ENCODE measurements around the gene TREM2.
"Not testable (repeated sequence)": the region's sequence is repeated elsewhere in the genome, so short reads cannot be mapped to it uniquely, and the experiment has no call there.

Gene TREM2

DNA sequence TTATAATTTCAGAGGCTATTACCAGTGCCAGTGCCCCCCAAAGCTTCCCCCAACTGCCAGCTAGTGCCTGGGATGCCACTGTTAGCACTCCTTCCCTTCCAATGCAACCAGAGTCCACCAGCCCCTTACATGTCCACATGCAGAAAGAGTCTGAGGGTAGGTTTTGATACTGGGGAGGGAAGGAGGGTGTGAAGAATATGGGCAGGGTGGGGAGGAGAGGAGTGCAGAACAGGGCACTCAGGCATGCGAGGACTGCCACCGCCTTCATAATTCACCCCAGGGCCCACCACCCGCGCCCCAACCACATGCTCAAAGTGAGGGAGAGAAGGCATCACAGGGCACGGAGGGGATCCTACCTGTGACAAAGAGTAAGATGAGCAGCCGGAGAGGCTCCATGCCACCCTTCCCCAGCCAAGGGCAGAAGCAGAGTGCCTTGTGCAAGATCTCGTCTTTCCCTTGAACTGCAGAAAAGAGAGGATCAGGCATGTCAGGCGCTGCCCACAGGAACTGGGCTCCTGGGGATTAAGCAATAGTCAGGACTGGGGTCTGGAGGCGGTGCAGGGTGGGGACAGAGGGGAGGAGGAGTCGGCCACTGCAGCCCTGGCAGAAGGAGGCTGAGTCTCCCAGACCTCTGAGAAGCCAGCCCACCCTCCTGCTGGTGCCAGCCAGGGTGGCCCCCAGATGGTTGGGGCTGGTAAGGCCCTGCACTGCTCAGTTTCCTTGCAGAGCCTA is at the start of gene TREM2:
Gene TREM2, minus strand, starts transcription at position 430 of the 732 bp plus-strand sequence. Its CDS starts 34 bp downstream, at position 396.
- DNase-seq = no peak

DNA sequence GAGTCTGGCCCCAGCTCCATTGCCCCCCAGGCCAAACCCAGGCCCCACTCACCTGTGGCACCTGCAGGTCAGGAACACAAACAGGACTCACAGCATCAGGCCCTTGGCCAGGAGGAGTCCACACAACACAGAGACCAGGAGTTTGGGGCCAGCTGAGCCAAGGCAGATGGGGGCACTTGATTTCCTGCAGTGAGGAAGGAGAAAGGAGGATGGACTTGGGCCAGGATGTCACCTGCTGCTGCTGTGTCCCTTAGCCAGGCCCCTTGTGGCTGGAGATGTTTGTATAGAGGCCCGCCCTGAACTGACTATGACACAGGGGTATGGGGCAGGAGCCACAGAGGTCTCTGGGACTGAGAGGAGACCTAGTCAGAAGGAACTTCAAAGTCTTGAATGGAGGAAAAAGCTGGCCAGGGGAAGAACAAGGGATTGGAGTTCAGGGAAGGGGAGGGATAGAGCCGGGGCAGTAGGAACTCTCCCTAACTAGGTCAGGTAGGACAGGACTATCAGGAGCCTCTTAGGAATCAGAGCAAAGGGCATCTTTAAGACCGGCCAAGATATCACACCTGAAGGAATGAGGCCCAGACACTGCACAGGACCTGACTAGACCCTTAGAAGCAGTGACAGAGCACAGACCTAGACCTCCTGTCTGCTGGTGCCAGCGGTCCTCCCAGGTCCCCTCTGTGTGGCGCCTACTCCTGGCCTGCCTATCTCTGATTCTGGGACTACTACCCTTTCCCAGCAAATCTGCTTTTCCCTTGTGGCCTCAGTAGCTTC is 46.8 kb upstream of the TREM2 start:
- DNase-seq = no peak

DNA sequence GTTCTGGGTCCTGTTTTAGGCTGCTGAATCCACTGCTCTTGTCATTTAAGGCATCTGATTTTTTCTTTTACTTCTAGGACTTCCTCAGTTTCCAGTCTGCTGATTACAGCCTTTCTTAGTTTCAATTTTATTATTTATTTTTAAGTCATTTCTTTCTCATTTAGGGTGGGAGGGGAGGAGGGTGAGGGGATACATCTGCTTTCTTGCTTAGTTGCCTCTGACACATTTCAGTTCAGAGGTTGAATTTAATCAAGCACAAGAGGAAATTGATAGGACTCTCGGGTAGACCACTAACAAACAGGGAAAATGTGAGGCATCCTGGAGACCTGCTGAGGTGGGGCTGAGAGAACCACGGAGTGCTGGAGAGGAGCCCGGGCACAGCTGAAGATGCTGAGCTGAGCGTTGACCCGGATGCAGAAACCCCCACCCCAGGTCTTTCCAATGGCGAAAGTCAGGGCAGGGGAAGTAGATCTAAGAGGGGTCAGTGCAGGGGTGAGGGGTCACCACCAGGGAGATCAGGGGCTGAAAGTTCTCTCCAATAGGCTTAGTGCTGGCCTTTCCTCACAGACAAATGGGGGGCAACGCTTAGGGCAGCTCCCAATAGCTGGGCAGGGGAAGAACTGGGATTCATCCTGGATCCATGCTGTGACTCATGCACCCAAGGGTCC is 45.7 kb upstream of the TREM2 start:
- DNase-seq = no peak

DNA sequence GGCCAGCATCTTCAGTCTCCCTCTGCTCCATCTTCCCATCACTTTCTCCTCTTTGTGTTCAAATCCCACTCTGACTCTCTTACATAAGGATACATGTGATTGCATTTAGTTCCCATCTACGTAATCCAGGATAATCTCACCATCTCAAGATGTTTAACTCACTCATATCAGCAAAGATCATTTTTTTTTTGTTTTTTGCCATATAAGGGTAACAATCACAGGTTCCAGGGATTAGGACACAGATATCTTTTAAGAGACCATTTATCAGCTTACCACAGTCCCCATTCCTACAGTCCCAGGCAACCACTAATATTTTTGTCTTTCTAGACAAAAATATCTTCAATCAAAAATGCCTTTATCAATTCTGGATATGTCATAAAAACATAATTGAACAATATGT is 41.2 kb upstream of the TREM2 start:
- no peak for DNase-seq

DNA sequence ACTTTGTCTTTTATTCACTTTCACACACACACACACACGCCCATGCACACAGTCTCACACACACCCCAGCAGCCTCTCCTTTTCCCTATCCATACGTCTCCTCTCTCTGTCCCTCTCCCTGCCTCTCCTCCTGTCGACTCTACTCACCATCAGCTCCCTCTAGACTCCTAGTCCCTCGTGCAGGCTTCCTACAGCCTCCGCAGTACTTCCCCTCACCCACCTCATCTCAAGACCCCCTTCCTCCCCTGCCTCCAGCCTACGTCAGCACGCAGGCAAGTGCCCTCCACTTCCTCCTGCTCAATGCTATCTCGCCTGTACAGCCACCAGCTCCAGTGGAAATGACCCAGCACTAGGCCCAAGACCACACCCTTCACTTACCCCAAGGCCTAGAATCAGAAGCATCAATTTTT is 38.9 kb upstream of the TREM2 start:
- DNase-seq = no peak

DNA sequence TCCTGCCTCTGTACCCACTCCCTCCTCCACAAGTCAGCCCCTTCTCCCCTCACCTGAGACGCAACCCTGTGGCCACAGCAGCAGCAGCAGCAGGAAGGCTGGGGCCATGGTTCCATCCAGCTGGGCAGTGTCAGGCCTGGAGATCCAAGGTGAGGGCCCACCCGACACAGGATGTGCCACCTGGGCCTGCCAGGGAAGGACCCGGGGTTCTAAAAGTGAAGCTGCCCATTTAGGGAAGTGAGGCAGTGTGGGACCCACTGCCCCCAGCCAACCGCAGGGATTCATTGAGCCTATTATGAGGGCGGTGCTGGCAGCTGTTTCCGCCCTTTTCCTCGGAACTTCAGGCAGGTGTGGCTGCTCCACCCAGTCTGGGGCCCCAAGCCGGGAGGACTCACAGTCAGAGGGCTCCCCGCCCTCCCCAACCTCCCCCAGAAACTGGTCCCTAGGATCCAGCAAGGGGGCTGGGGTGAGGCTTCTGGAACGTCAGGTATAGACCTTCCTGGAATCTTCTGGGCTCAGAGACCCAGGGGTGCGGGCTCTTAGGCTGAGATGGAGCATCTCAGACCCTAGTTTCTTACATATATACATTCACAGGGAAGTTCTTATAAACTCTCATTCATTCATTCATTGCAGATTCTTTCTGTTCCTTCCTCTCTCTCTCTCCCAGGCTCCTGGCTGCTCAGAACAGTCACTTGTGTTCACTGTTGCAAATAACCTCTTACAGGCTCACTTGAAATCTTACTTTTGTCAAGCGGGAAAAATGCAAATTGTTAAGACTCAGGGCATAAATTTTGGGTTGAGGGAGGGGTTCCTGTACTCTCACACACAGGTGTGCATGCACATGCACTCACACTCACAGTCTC is 38.2 kb upstream of the TREM2 start, which contains the start of gene TREML2:
Gene TREML2, minus strand, starts transcription at position 249 of the 863 bp plus-strand sequence. Its CDS starts 141 bp downstream, at position 108.
- peak; percentile 29 for DNase-seq

DNA sequence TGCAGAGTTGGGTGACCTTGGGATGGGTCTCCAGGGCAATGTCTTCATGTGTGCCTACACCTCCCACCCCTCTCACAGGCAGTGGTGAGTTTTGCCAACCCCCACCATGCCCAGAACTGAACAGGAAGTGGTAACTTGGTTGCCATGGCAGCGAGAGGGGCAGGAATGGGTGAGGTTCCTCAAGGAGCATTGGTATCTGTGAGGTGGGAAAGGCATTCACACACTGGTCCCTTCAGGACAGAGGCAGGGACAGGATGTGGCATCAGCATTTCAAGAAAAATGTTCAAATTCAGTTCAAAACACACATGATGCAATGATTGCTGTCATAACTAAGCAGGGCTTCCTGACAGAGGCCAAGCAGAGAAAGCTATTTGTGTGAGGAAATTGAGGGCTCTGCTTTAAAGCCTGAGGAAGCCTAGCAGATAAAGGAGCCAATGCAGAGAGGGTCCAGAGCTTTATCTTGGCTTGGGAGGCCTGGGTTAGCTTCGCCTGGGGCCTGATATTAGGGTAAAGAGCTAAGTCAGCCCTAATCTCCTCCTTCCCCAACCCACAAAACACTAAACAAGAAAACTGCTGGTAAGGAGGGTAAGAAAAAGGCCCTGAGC is 37.5 kb upstream of the TREM2 start:
- peak; percentile 57 for DNase-seq

DNA sequence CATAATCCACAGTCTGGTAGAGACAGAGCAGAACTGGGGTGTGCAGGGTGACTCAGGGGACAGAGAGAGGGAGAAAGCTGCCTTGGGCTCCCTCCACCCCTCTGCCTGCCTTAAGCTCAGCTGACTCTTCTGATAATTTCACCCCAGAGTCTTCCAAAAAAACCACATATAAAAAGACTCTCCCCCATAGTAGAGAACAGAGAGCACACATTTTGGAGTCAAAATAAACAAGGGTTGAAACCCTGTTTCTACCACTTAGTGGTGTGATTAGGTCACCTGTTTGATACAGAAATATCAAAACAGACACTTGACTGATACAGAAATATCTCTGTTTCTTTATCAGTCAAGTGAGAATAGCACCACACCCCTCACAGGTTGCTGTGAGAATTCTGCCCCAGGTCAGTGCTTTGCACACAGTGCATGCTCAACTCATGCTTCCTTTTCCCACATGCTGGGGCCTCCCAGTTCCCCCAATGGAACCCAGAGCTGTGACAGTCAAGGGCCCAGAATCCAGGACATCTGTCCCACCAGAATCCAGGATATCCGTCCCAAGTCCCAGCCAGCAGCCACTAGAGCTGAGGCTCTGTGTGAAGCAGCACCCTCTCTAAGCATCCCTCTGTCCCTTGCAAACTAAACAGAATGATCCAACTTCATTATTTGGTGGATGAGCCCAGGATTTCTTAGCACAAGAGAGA is 36.8 kb upstream of the TREM2 start:
- DNase-seq = no peak

DNA sequence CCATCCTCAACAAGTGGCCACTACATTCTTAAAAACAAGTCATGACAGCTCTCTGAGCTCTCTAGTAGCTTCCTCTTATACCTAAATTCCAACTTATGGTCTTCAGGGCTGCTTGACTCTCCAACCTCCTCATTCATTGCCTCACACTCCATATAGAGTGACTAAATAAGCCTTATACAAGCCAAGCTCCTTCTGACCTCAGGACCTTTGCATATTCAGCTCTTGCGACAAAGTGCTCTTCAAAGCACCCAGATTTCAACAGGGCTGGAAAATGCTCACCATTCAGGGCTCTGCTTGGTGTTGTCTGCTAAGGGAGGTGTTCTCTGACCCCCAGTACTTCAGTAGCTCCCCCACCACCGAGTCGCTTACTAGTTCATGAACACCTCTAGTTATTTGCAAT is 34.3 kb upstream of the TREM2 start:
- no peak for DNase-seq

DNA sequence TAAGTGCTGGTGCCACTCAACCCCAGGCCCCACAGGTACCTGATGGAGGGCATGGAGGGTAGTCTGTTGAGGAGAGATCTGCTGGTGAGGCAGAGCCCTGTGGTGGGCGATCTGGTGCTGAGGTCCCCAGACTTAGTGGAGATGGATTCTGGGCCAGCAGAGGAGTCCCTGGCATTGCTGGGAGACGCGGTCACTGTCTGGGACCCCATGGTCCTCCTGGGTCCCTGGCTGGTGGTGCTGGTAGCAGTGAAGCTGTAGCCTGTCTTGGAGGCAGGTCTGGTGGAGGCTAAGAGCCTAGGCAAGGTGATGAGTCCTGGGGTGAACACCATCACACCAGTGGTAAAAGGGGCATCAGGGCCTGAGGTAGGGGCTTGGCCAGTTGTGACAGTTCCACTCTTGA is 31.5 kb upstream of the TREM2 start:
- no peak for DNase-seq

DNA sequence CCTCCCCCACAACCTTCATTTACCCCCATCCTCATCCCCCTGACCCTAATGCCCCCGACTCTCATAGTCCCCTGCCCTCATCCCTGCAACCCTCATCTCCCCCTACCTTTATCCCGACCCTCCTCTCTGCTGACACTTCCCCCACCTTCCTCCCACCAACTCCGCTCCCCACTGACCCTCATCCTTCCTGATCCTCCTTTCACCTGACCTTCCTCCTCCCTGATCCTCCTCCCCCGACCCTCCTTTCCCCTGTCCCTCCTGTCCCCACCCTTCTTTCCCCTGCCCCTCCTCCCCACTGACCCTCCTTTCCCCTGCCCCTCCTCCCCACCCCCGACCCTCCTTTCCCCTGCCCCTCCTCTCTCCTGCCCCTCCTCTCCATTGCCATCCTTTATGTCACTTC is 31.0 kb upstream of the TREM2 start:
- DNase-seq = no peak

DNA sequence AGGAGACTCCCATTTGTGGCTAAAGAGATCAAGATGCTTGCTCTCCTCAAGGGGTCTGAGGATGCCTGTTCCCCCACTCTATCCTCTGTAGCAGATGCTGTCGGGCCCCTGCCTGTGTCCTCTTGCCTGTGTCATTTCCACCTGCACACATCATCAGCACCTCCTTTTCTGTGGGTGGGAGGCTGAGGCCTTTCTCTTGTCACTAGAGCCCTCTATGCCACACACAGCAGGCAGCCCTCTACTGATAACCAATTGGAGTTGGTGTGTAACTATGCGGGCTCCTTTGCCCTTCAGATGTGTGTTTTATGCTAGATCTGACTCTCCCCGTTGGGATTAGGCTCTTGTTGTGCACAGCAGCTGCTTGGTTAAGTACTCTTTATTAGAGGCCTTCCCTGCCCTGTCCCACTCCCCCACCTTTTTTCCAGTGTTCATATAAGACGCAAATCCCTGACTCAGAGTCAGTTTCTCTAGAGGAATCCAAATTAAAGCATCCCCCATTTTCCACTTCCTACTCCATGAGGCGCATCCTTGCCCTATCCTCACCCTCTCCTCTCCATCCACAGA is 30.3 kb upstream of the TREM2 start:
- no peak for DNase-seq

DNA sequence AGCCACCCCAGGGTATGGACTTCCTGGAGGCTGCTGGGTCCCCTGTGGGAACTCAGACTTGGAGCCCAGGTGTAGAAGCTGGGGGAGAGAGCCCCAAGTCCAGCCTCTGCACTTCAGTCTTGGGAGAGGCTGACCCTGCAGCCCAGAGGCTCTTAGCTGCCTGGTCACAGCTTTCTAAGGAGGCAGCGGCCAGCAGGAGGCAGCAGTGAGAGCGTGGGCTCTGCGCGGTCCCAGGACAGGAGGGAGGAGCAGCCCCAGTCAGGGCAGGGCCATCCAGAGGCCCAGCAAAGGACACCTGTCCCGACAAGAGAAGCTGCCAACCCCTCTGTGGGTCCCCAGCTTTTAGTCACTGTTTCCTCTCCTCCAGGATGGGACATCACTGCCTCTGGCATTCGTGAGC is 28.7 kb upstream of the TREM2 start:
- no peak for DNase-seq

DNA sequence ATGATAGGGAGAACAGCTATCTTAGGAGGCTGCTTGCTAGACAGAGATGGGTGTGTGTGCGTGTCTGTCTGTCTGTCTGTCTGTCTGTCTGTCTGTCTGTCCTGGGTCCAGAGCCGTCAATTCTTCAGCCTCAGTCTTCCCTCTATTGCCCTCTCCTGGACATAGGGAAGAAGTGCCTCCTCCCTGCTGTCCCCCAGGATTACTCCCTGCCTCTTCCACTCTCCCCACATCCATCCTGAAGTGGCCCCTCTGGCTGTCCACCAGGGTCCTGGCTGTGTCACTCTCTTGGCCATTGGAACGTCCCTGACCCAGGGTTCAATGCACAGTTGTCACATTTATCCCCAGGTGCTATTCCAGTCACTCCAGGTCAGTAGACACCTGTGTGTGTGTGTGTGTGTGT is 27.9 kb upstream of the TREM2 start:
- DNase-seq = no peak

DNA sequence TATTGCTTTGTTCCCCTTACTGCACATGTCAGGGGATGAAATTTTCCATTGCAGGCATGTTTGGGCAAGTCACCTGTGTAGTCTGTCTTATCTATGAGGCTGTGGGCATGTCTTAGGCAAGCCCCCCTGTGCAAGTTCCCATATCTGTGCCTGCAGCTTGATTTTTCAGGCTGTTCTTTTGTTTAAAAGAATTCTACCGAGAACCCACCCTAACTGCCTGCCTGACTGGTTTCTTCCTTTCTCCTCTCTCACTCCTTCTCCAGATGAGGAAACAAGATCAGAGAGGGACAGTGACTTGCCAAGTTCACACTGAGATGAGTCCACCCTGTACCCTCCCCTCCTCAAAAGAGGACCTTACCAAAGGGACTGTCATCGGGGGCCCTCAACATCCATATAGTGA is 27.1 kb upstream of the TREM2 start:
- DNase-seq = no peak

DNA sequence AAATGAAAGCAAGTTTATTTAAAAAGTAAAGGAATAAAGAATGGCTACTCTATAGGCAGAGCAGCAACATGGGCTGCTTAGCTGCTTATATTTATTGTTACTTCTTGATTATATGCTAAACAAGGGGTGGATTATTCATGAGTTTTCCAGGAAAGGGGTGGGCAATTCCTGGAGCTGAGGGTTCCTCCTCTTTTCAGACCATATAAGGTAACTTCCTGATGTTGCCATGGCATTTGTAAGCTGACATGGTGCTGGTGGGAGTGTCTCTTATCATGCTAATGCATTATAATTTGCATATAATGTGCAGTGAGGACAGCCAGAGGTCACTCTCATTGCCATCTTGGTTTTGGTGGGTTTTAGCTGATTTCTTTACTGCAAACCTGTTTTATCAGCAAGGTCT is 26.1 kb upstream of the TREM2 start:
- DNase-seq = not testable (repeated sequence)

DNA sequence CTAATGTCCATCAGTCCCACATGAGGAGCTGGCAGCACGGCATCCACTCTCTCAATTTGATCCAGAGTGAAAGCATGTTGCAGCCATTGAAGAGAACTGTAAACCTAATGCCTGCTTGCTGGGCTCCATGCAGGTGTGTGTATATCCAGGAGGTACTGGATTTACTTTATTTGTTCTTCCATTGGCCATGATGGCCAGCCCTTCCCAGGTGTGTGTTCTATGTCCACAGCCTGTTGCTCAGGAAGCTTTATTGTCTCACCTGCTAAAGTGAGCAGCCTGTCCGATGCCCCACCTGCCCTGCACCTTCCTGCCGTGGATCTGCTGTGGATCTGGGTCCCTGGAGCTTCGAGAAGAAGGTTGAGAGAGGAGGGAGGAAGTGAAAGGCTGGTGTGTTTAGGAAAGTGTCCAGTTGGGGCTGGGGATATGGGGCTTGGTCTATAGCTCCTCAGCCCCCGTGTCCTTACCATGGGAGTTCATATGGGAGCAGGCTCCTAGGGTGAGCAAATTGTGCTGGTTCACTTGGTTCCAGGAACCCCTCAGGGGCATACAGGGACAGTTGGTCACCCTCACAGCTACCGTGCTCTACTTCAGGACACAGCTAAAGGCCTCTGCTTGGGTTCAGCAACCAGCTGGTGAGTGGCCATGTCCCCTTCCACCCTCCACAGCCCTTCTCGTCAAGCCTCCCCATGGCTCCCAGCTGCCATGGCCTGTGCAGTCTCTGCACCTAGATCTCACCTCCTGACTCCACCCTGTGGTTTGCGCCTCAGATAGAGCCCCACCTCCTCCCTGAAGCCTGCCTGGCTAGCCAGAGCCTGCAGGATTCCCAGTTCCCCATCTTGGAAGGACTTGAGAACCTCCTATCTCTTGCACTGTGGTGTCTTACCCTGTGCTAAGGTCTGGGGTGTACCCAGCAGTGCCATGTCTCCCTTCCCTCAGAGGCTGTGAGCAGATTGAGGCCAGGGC is 25.3 kb upstream of the TREM2 start:
- DNase-seq = no peak

DNA sequence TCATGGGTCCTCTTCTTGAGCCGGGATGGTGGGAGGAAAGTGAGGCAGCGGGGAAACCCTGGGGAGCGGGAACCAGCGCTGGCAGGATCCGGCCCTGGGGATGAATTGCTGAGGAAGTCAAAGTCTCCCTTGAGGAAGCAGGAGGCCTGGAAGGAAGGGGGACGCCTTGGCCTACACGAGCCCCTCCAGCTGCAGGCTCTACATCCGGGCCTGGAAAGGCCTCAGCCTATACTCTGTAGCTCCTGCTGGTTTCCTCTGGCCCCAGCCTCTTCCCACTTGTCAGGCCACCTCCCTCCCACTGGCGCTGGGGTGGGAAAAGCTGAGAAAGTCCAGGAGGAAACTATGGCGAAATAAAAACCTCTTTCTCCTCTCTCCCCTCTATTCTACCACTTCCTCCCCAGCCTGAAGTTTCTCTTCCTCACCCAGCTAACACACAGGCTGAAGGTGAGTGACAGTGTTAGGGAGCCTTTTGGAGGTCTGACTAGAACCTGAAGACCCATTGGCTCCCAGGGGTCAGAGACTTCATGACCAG is 23.2 kb upstream of the TREM2 start:
- DNase-seq = no peak

DNA sequence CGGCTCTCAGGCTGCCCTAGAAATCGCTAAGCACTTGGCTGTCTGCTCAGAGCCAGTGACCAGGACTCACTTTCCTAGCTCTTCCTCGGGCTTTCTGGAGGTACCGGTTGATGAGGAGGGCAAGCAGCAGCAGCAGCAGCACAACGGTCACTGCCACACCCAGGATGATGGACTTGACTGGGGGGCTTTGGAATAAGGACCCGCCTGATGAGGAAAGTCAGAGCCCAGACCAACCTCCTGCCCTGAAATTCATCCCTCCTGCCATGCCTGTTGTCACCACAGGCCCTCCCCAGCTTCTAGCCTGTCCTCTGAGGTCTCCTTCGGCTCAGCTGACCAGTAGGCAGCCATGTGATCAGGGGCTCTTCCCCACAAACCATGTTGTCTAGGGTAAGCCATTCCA is 21.8 kb upstream of the TREM2 start:
- no peak for DNase-seq
